Smooth muscle cell (in vitro differentiated cells): ENCODE data around the gene HSPA14. TPM values are rescaled to one million over a fixed set of nuclear protein-coding genes. Genes with fewer than 3 reads are reported as not detected.
"Not testable (repeated sequence)": the region's sequence is repeated elsewhere in the genome, so short reads cannot be mapped to it uniquely, and the experiment has no call there.

ENCODE experiments used
- DNase-seq: peaks from one replicate; lab custom pipeline; 2025; ENCODE audit not compliant: unreplicated experiment; lab: John Stamatoyannopoulos, UW
- H2AFZ ChIP-seq: fragments of 200-600 bp; sonication (generic); 2 replicates; pipeline ENCODE4 v1.6.0; 2016; ENCODE audit warnings: antibody characterized with exemption, low read depth, mild to moderate bottlenecking
- H3F3A ChIP-seq: fragments of 200-600 bp; sonication (generic); 2 replicates; pipeline ENCODE4 v1.6.0; 2017; ENCODE audit warnings: antibody characterized with exemption, low read depth
- H3K27ac ChIP-seq: fragments of 200-600 bp; sonication (generic); 2 replicates; pipeline ENCODE4 v1.5.1; 2016; ENCODE audit warnings: low read depth, mild to moderate bottlenecking
- H3K27me3 ChIP-seq: fragments of 200-600 bp; sonication (generic); 2 replicates; pipeline ENCODE4 v1.6.1; 2016; ENCODE audit warnings: low read depth, mild to moderate bottlenecking
- H3K36me3 ChIP-seq: fragments of 200-600 bp; sonication (generic); 2 replicates; pipeline ENCODE4 v1.5.1; 2016; ENCODE audit warnings: low read depth
- H3K4me1 ChIP-seq: fragments of 200-600 bp; sonication (generic); 2 replicates; pipeline ENCODE4 v1.5.1; 2016; ENCODE audit warnings: low read depth
- H3K4me2 ChIP-seq: fragments of 200-600 bp; sonication (generic); 2 replicates; pipeline ENCODE4 v1.6.0; 2016; ENCODE audit warnings: mild to moderate bottlenecking
- H3K4me3 ChIP-seq: fragments of 200-600 bp; sonication (generic); 2 replicates; pipeline ENCODE4 v1.5.1; 2016; ENCODE audit warnings: mild to moderate bottlenecking
- H3K79me2 ChIP-seq: fragments of 200-600 bp; sonication (generic); 2 replicates; pipeline ENCODE4 v1.6.0; 2016; ENCODE audit warnings: low read depth, mild to moderate bottlenecking
- H3K9ac ChIP-seq: fragments of 200-600 bp; sonication (generic); 2 replicates; pipeline ENCODE4 v1.6.0; 2016; ENCODE audit warnings: low read depth
- H3K9me3 ChIP-seq: fragments of 200-600 bp; sonication (generic); replicated peaks from 2 replicates; pipeline ENCODE4 v1.5.1; 2016; ENCODE audit warnings: low read depth
- H4K20me1 ChIP-seq: fragments of 200-600 bp; sonication (generic); 2 replicates; pipeline ENCODE4 v1.6.0; 2016; ENCODE audit warnings: low read depth
- WGBS: methylation state at CpG from one replicate; pipeline ENCODE4 v1.1.7; 2016; ENCODE audit warnings: low lambda C conversion rate; 5-methylcytosine and 5-hydroxymethylcytosine counted together
- polyA plus RNA-seq: library from polyadenylated mRNA; unstranded; fragments of >200 nt; fragmentation: Nextera tagmentation; extraction: Ambion mirVana; gene quantifications from 2 replicates; pipeline ENCODE4 v1.2.1, GENCODE V29; 2016
- total RNA-seq: library from RNA; depleted of rRNA; stranded (reverse); fragments of >200 nt; gene quantifications from 2 replicates; pipeline ENCODE4 v1.2.3, GENCODE V29; 2014
- TF ChIP-seq, protein P1 (sequence below): fragments of 200-600 bp; sonication (generic); IDR thresholded peaks from 2 replicates; pipeline ENCODE4 v1.5.1; 2017; ENCODE audit warnings: borderline replicate concordance, mild to moderate bottlenecking, antibody characterized with exemption; ENCODE audit not compliant: insufficient read depth, poor library complexity, severe bottlenecking

HSPA14 gene
- total and polyA plus RNA-seq, 2 experiments from 2014 or later, result 9.9 to 18.6 TPM

GRCh38 chr10:14906765-14907164 is 68.7 kb downstream of the HSPA14 start:
- no peaks in the 10 kb centered on the region for H3F3A ChIP-seq
- no peak overlapping the region for H3K4me2 ChIP-seq
- WGBS, result 96% methylated on average over 2 of the region's 2 CpGs
- no peak overlapping the region for H2AFZ ChIP-seq
- no peaks in the 10 kb centered on the region for H3K79me2 ChIP-seq
- DNase-seq, result no peak
- H3K27me3 ChIP-seq, result no peaks in the 10 kb centered on the region
- peaks cover 20% of the 10 kb centered on the region for H3K36me3 ChIP-seq
- no peak overlapping the region for H3K27ac ChIP-seq
- TF ChIP-seq, protein P1, sequence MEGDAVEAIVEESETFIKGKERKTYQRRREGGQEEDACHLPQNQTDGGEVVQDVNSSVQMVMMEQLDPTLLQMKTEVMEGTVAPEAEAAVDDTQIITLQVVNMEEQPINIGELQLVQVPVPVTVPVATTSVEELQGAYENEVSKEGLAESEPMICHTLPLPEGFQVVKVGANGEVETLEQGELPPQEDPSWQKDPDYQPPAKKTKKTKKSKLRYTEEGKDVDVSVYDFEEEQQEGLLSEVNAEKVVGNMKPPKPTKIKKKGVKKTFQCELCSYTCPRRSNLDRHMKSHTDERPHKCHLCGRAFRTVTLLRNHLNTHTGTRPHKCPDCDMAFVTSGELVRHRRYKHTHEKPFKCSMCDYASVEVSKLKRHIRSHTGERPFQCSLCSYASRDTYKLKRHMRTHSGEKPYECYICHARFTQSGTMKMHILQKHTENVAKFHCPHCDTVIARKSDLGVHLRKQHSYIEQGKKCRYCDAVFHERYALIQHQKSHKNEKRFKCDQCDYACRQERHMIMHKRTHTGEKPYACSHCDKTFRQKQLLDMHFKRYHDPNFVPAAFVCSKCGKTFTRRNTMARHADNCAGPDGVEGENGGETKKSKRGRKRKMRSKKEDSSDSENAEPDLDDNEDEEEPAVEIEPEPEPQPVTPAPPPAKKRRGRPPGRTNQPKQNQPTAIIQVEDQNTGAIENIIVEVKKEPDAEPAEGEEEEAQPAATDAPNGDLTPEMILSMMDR, result no peak
- H3K9ac ChIP-seq, result no peak overlapping the region
- H4K20me1 ChIP-seq, result no peaks in the 10 kb centered on the region
- no peak overlapping the region for H3K4me3 ChIP-seq
- no peaks in the 10 kb centered on the region for H3K9me3 ChIP-seq
- no peaks in the 10 kb centered on the region for H3K4me1 ChIP-seq

- not testable (repeated sequence) for H3K4me2 ChIP-seq, H3K4me3 ChIP-seq, H3K4me1 ChIP-seq, H3K9ac ChIP-seq, DNase-seq, H2AFZ ChIP-seq, H3K79me2 ChIP-seq, H3K27me3 ChIP-seq, H4K20me1 ChIP-seq, H3F3A ChIP-seq, H3K27ac ChIP-seq, H3K9me3 ChIP-seq
- H3K36me3 ChIP-seq, result peaks cover 17% of the 10 kb centered on the region
- WGBS, result over 99% methylated on average over 4 of the region's 4 CpGs
Observed at GRCh38 chr10:14907591-14907990, 69.5 kb downstream of the HSPA14 start.

DNA sequence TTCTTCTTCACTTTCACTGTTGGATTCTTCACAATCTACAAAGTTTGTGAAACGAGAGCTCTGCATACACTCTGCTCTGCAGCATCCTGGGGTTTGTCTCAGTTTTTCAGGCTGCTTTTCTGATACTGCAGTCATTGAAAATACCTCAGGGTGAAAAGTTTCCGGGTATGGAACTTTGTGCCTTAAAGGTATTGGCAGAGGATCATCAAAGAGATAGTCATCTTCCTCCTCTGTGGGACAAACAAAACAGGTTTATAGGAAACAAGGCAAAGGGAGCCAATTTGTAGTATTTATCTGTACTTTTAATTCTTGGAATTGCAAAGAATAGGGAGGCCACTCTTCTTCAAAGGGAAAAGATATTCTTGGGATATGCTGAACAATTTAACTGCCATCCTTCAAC is 71.0 kb downstream of the HSPA14 start:
- no peaks in the 10 kb centered on the region for H3K79me2 ChIP-seq
- no peaks in the 10 kb centered on the region for H3K27me3 ChIP-seq
- no peak for DNase-seq
- no peak overlapping the region for H3K9ac ChIP-seq
- H3F3A ChIP-seq, result no peaks in the 10 kb centered on the region
- H3K4me2 ChIP-seq, result no peak overlapping the region
- H2AFZ ChIP-seq, result no peak overlapping the region
- 94% methylated on average over 2 of the region's 2 CpGs for WGBS
- H3K4me3 ChIP-seq, result no peak overlapping the region
- H3K27ac ChIP-seq, result no peak overlapping the region
- peaks cover 23% of the 10 kb centered on the region for H3K36me3 ChIP-seq
- no peaks in the 10 kb centered on the region for H3K9me3 ChIP-seq
- no peaks in the 10 kb centered on the region for H3K4me1 ChIP-seq
- TF ChIP-seq, protein P1, result no peak
- no peaks in the 10 kb centered on the region for H4K20me1 ChIP-seq

GRCh38 chr10:14910953-14911352 is 72.8 kb downstream of the HSPA14 start:
- WGBS, result 93% methylated on average over 4 of the region's 4 CpGs
- H3K79me2 ChIP-seq, result no peaks in the 10 kb centered on the region
- no peaks in the 10 kb centered on the region for H4K20me1 ChIP-seq
- no peak for DNase-seq
- TF ChIP-seq, protein P1, result no peak
- H2AFZ ChIP-seq, result no peak overlapping the region
- H3F3A ChIP-seq, result no peaks in the 10 kb centered on the region
- no peak overlapping the region for H3K27ac ChIP-seq
- no peaks in the 10 kb centered on the region for H3K4me1 ChIP-seq
- no peak overlapping the region for H3K4me3 ChIP-seq
- H3K9me3 ChIP-seq, result peaks cover 4% of the 10 kb centered on the region
- H3K36me3 ChIP-seq, result peaks cover 22% of the 10 kb centered on the region
- H3K9ac ChIP-seq, result no peak overlapping the region
- no peaks in the 10 kb centered on the region for H3K27me3 ChIP-seq
- no peak overlapping the region for H3K4me2 ChIP-seq
